ENCODE measurements around the gene KCNJ14. TPM values are rescaled to one million over a fixed set of nuclear protein-coding genes. Genes with fewer than 3 reads are reported as not detected.

KCNJ14 gene
- polyA plus RNA-seq, 3 donors: 0.09 to 0.56 TPM; not detected in 1

- Histone ChIP-seq H4K20me1 (ENCODE audit: insufficient read depth, low read length) (no peaks in the 10 kb centered on the region), H3K4me1 (ENCODE audit: control insufficient read depth in 1 of 2, insufficient read depth in 2 of 2, low read length in 2 of 2) (peaks cover 13% of the 10 kb centered on the region in 2 donors), H3K36me3 (replicated peaks in 1 of 2; ENCODE audit: control insufficient read depth in 1 of 2, insufficient read depth in 2 of 2, low read length in 2 of 2) (no peaks in the 10 kb centered on the region), H3K27me3 (ENCODE audit: control insufficient read depth in 2 of 2, insufficient read depth in 2 of 2, low read length in 2 of 2) (no peaks in the 10 kb centered on the region), H3K4me3 (replicated peaks in 1 of 3; ENCODE audit: low read depth in 2 of 3, low read length in 3 of 3) (no peak overlapping the region), H2AFZ (ENCODE audit: insufficient read depth, low read depth, low read length, poor library complexity, severe bottlenecking) (no peak overlapping the region), H3K4me2 (replicated peaks; ENCODE audit: extremely low read depth, low read length, poor library complexity, severe bottlenecking) (no peak overlapping the region), H3K79me2 (ENCODE audit: insufficient read depth, low read length) (no peaks in the 10 kb centered on the region), H3K27ac (ENCODE audit: low read depth in 1 of 2, low read length in 2 of 2) (no peak overlapping the region), H3K9ac (ENCODE audit: insufficient read depth, low read length, poor library complexity, severe bottlenecking) (no peak overlapping the region), H3K9me3 (replicated peaks in 1 of 2; ENCODE audit: control insufficient read depth in 1 of 2, insufficient read depth in 1 of 2, low read length in 2 of 2) (no peaks in the 10 kb centered on the region)
- peaks cover 0 to 2% of the 10 kb centered on the region in 2 donors for H3K36me3 Mint-ChIP-seq
- WGBS (ENCODE audit: insufficient coverage): no CpG with 5 or more reads among the region's 1 CpG
- H3K4me1 Mint-ChIP-seq: peaks cover 15% of the 10 kb centered on the region
- peaks cover 1 to 3% (median 2%) of the 10 kb centered on the region in 3 donors for H3K27me3 Mint-ChIP-seq (ENCODE audit: low read depth in 3 of 3)
- DNase-seq: peak in 1 of 3 donors; percentile 16
- TF ChIP-seq CTCF (IDR thresholded peaks at IDR 0.05): no peak
- peaks cover 0 to 1% (median 0%) of the 10 kb centered on the region in 7 donors for H3K9me3 Mint-ChIP-seq
- intact Hi-C loops (cut with micrococcal nuclease): no loop called here
- H3K27ac Mint-ChIP-seq: no peak overlapping the region
- H3K4me3 Mint-ChIP-seq: no peak overlapping the region
Measured at GRCh38 chr19:48428670-48429069, 26.7 kb upstream of the KCNJ14 start.

DNA sequence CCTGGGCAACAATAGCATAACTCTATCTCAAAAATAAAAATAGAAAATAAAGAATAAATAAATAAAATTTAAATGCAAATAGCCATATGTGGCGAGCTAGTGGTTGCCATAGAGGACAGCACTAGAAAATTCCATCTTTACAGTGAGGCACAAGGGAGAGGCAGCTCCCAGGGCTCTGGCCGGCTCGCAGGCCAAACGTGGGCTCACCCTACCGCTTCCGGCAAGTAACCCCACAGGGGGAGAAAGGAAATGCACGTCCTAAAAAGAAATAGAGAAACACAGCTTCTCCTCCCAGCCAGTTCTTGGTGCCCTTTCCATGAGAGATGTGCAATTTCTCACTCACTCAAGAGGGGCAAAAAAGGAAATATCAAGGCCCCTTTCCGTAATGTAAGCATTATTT is 22.0 kb upstream of the KCNJ14 start:
- Histone ChIP-seq H3K4me3 (replicated peaks in 1 of 3; ENCODE audit: low read depth in 2 of 3, low read length in 3 of 3) (no peak overlapping the region), H3K27ac (ENCODE audit: low read depth in 1 of 2, low read length in 2 of 2) (no peak overlapping the region), H3K4me1 (ENCODE audit: control insufficient read depth in 1 of 2, insufficient read depth in 2 of 2, low read length in 2 of 2) (no peaks in the 10 kb centered on the region), H3K79me2 (ENCODE audit: insufficient read depth, low read length) (no peaks in the 10 kb centered on the region), H2AFZ (ENCODE audit: insufficient read depth, low read depth, low read length, poor library complexity, severe bottlenecking) (no peak overlapping the region), H3K9ac (ENCODE audit: insufficient read depth, low read length, poor library complexity, severe bottlenecking) (no peak overlapping the region), H3K4me2 (replicated peaks; ENCODE audit: extremely low read depth, low read length, poor library complexity, severe bottlenecking) (no peak overlapping the region), H3K27me3 (ENCODE audit: control insufficient read depth in 2 of 2, insufficient read depth in 2 of 2, low read length in 2 of 2) (no peaks in the 10 kb centered on the region), H4K20me1 (ENCODE audit: insufficient read depth, low read length) (no peaks in the 10 kb centered on the region), H3K36me3 (replicated peaks in 1 of 2; ENCODE audit: control insufficient read depth in 1 of 2, insufficient read depth in 2 of 2, low read length in 2 of 2) (no peaks in the 10 kb centered on the region), H3K9me3 (replicated peaks in 1 of 2; ENCODE audit: control insufficient read depth in 1 of 2, insufficient read depth in 1 of 2, low read length in 2 of 2) (no peaks in the 10 kb centered on the region)
- no CpG with 5 or more reads among the region's 8 CpGs for WGBS (ENCODE audit: insufficient coverage)
- no peak for DNase-seq
- intact Hi-C loops (cut with micrococcal nuclease): no loop called here
- H3K4me3 Mint-ChIP-seq: no peak overlapping the region
- no peak for TF ChIP-seq CTCF (IDR thresholded peaks at IDR 0.05)
- peaks cover 0 to 1% (median 0%) of the 10 kb centered on the region in 7 donors for H3K9me3 Mint-ChIP-seq
- H3K4me1 Mint-ChIP-seq: peaks cover 6% of the 10 kb centered on the region
- no peak overlapping the region for H3K27ac Mint-ChIP-seq
- H3K27me3 Mint-ChIP-seq (ENCODE audit: low read depth in 3 of 3): peaks cover 3 to 7% (median 5%) of the 10 kb centered on the region in 3 donors
- H3K36me3 Mint-ChIP-seq: peaks cover 2% of the 10 kb centered on the region in 2 donors
